Neural progenitor cell (in vitro differentiated cells): ENCODE data around the gene RMND5A.

Experiments
- EZH2 ChIP-seq: fragments of 200-600 bp; sonication (generic); IDR thresholded peaks from 2 replicates; pipeline ENCODE4 v1.6.1; 2017; ENCODE audit warnings: antibody characterized with exemption, mild to moderate bottlenecking, moderate library complexity
- TF ChIP-seq, protein P1 (sequence below): fragments of 200-600 bp; sonication (generic); IDR thresholded peaks from 2 replicates; pipeline ENCODE4 v1.5.1; 2017; ENCODE audit warnings: antibody characterized with exemption, mild to moderate bottlenecking

DNA sequence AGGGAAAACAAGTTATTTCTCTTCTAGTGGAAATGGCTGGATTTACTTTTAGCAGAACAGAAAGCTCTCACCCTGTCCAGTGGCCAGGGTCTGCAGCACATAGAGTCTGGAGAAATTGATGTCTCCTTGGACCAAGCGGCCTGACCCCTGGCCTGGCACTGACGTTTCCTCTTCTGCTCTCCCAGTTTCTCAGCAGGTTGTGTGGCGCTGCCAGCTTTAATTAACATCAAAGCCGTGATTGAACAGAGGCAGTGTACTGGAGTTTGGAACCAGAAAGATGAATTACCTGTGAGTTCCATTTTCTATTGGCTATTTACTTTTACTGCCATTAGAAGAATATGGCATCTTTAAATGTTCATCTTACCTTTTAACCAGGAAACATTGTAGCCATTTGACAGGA, 49.7 kb downstream of the RMND5A start:
- no peak for TF ChIP-seq EZH2
- TF ChIP-seq, protein P1, sequence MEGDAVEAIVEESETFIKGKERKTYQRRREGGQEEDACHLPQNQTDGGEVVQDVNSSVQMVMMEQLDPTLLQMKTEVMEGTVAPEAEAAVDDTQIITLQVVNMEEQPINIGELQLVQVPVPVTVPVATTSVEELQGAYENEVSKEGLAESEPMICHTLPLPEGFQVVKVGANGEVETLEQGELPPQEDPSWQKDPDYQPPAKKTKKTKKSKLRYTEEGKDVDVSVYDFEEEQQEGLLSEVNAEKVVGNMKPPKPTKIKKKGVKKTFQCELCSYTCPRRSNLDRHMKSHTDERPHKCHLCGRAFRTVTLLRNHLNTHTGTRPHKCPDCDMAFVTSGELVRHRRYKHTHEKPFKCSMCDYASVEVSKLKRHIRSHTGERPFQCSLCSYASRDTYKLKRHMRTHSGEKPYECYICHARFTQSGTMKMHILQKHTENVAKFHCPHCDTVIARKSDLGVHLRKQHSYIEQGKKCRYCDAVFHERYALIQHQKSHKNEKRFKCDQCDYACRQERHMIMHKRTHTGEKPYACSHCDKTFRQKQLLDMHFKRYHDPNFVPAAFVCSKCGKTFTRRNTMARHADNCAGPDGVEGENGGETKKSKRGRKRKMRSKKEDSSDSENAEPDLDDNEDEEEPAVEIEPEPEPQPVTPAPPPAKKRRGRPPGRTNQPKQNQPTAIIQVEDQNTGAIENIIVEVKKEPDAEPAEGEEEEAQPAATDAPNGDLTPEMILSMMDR: no peak
